Large intestine (tissue), 3 donors: ENCODE results near the gene IL18. TPM values are rescaled to one million over a fixed set of nuclear protein-coding genes. Genes with fewer than 3 reads are reported as not detected.
A peak's percentile ranks its signal among the peaks of the same experiment; 100 is the strongest.
"Not testable (repeated sequence)": the region's sequence is repeated elsewhere in the genome, so short reads cannot be mapped to it uniquely, and the experiment has no call there.

Source experiments
- DNase-seq, 2 donors: peaks; one replicate each; pipeline versions ENCODE4 v3.0.0 to v3.0.0-alpha.2; 2013
- H3K27ac ChIP-seq: one replicate; pipeline ENCODE4 v1.5.1; 2013; ENCODE audit warnings: low read length
- H3K27me3 ChIP-seq: 2 replicates; pipeline ENCODE4 v1.6.1; 2013; ENCODE audit warnings: low read length; ENCODE audit not compliant: control insufficient read depth, insufficient read depth
- H3K36me3 ChIP-seq: 2 replicates; pipeline ENCODE4 v1.6.1; 2013; ENCODE audit warnings: low read length; ENCODE audit not compliant: control insufficient read depth, insufficient read depth
- H3K4me1 ChIP-seq: one replicate; pipeline ENCODE4 v1.6.1; 2013; ENCODE audit warnings: low read length; ENCODE audit not compliant: control insufficient read depth, insufficient read depth
- H3K4me3 ChIP-seq: one replicate; pipeline ENCODE4 v1.5.1; 2013; ENCODE audit warnings: low read length
- H3K9me3 ChIP-seq: one replicate; pipeline ENCODE4 v1.6.1; 2013; ENCODE audit warnings: mild to moderate bottlenecking, low read depth, low read length, moderate library complexity; ENCODE audit not compliant: control insufficient read depth
- WGBS: methylation state at CpG from one replicate; pipeline ENCODE4 v1.1.5; 2013; ENCODE audit warnings: low lambda C conversion rate; ENCODE audit not compliant: insufficient coverage; 5-methylcytosine and 5-hydroxymethylcytosine counted together
- polyA plus RNA-seq: library from polyadenylated mRNA; unstranded; fragments of 120-200 nt; gene quantifications from one replicate; pipeline ENCODE4 v1.2.1, GENCODE V29; 2013

IL18 gene
- polyA plus RNA-seq, 1 donor: 60.7 TPM

DNA sequence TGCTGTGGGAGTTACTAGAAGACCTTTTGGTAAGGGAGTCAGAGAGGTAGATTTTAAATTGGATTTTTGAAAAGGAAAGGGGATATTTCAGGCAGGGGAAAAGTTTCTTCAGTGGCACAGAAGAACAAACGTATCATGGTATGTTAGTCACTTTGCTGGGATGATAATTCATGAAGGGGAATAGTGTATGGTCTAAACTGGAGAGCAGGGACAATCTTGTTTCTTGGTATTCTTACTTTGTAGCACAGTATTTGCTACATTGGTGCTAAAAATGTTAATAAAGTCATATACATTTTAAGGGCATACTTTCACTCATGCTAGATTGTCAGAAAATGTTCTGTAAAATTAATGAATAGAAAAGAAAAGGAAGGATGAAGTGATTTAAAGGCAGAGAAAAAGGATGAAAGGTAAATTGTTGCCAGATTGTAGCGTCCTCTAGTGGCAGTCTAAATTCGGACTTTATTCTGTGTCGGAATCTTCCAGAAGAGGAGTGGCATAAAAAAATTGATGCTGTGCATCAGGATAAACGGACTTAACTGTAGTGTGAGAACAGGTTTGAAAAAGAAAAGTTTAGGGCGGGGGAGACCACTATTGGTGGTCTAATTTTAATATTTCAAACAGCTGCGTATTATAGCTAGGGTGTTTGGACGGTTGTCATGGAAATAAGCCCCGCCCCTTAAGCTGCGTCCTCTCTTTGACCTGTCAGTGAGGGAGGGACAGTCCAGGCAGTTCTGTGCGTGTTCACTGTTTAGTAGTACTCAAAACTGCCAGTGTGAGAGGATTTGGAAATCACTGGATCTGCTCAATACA is 11.1 kb upstream of the IL18 start, which contains the start of gene BCO2:
BCO2 (plus strand) TSS at position 724 of the 810 bp plus-strand sequence. CDS start 90 bp downstream, outside the sequence.
- Histone ChIP-seq H3K36me3 (peaks cover 3% of the 10 kb centered on the region), H3K4me3 (peak within 1 kb of the TSS; percentile 36), H3K27ac (peak within 1 kb of the TSS; percentile 77), H3K9me3 (no peaks in the 10 kb centered on the region), H3K27me3 (no peaks in the 10 kb centered on the region), H3K4me1 (peaks cover 10% of the 10 kb centered on the region)
- WGBS: 60% methylated on average over 1 of the region's 11 CpGs
- DNase-seq: peak; percentile 79 to 84

DNA sequence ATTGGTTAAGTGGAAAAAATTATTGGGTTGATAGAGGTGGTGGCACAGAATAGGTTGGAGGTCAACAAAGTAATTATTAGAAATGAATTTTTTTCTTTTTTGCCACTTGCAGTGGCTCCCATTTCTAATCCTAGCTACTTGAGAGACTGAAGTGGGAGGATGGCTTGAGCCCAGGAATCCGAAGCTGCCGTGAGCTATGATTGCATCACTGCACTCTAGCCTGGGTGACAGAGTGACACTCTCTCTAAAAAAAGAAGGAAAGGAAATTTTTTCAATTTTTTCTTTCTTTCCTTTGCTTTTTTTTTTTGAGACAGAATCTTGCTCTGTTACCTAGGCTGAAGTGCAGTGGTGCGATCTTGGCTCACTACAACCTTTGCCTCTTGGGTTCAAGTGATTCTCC is 9.3 kb upstream of the IL18 start:
- Histone ChIP-seq H3K27me3 (no peaks in the 10 kb centered on the region), H3K4me1 (peaks cover 10% of the 10 kb centered on the region), H3K9me3 (no peaks in the 10 kb centered on the region), H3K27ac (no peak overlapping the region), H3K36me3 (no peaks in the 10 kb centered on the region), H3K4me3 (no peak overlapping the region)
- WGBS: 94% methylated on average over 3 of the region's 3 CpGs
- DNase-seq: no peak

DNA sequence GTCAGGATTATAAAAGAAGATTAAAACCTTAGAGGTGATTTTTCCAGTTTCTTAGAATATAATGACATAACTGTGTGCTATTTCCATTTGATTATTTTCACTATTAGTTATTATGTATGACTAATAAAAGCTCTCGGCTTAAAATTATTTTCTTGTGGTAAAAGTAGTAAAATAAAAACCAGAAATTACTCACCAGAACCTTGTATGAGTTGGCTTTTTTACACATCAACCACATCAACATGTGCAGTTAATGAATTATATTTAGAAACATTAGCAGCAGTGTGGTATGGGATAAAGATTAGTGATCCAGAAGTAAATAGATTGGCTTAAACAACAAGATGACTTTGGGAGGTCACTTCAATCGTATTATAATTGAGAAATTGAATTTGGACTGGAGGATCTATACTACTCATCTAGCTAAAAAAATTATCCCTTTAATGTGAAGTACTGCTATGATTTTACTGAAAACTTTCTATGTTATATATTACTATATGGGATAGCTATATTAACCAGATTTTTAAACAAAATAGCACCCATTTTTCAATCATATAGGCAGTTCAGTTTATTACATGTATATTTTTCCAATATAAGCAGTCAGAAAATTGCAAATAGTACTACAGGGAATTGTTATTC is 8.6 kb upstream of the IL18 start:
- DNase-seq: no peak
- H3K9me3 ChIP-seq: no peaks in the 10 kb centered on the region
- no peak overlapping the region for H3K27ac ChIP-seq
- H3K4me1 ChIP-seq: peaks cover 7% of the 10 kb centered on the region
- WGBS: 86% methylated on average over 1 of the region's 2 CpGs
- no peaks in the 10 kb centered on the region for H3K27me3 ChIP-seq
- H3K36me3 ChIP-seq: no peaks in the 10 kb centered on the region
- no peak overlapping the region for H3K4me3 ChIP-seq

DNA sequence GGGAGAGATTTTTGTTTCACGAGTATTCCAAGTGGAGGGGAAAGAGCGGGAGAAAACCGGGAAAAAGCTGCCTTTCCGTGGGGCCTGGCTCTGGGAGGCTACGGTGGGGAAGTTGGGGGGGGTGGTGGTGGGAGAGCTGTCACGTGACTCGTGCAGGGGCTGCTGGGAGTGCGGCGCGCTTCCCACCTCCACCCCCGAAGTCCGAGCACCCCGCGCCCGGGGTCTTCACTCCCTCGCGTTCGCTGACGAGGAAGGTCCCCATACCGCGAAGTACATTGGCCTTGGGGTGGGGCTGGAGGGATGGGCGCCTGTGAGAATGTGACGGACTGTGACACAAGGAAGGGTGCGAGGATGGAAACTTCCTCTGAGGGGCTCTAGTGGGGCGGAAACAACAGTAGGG is 3.3 kb upstream of the IL18 start, which contains the start of gene TEX12:
TEX12 (plus strand) TSS at position 228 of the 400 bp plus-strand sequence. CDS start 1,897 bp downstream, outside the sequence.
- H3K27me3 ChIP-seq: no peaks in the 10 kb centered on the region
- no peaks in the 10 kb centered on the region for H3K9me3 ChIP-seq
- peak within 1 kb of the TSS; percentile 70 for H3K27ac ChIP-seq
- no peak within 1 kb of the TSS for H3K4me3 ChIP-seq
- 89% methylated on average over 3 of the region's 25 CpGs for WGBS
- peaks cover 10% of the 10 kb centered on the region for H3K4me1 ChIP-seq
- DNase-seq: no peak
- H3K36me3 ChIP-seq: no peaks in the 10 kb centered on the region

DNA sequence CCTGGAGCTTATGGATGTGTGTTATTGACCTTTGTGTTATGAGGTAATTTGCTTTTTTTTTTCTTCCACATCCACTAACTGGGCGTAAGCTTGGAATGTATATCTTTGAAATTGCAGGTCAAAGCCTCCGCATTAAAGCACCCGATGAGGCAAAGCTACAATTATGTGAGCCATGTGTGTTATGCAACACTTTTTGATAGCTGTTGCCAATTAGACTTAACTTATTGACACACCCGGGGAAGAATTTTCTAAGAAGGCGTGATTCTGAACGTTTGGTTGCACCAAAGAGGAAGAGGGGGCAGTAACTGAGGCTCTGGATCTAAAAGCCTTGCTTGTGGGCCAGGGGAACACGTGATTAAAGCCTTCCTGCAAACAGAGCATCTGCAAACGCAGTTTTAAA is 2.7 kb upstream of the IL18 start:
- Histone ChIP-seq H3K4me1 (peaks cover 10% of the 10 kb centered on the region), H3K27ac (peak overlapping the region; percentile 70), H3K4me3 (no peak overlapping the region), H3K36me3 (no peaks in the 10 kb centered on the region), H3K9me3 (no peaks in the 10 kb centered on the region), H3K27me3 (no peaks in the 10 kb centered on the region)
- 52% methylated on average over 3 of the region's 8 CpGs for WGBS
- DNase-seq: peak; percentile 88 to 94

DNA sequence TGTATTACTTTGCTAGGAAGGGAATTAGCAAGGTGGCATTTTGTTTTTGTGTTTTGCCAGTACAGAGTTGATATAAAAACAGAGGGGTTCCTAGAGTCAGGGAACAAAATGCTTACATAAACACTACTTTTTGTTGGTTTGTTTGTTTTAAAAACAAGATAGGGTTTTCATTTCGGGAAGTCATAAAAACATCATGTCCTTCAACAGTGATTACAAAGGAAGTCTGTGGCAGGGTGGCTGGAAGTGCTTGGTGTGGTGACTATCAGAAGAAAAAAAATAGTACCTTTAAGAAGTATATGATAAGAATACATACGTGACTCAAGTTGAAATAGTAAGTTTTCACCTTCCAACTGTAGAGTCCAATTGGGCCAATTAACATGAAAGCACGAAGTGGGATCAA is 1.2 kb upstream of the IL18 start:
- peak in 1 of 2 donors; percentile 26 for DNase-seq
- Histone ChIP-seq H3K4me1 (peaks cover 10% of the 10 kb centered on the region), H3K9me3 (no peaks in the 10 kb centered on the region), H3K27me3 (no peaks in the 10 kb centered on the region), H3K4me3 (no peak overlapping the region), H3K27ac (peak overlapping the region; percentile 70), H3K36me3 (no peaks in the 10 kb centered on the region)
- 23% methylated on average over 2 of the region's 3 CpGs for WGBS

DNA sequence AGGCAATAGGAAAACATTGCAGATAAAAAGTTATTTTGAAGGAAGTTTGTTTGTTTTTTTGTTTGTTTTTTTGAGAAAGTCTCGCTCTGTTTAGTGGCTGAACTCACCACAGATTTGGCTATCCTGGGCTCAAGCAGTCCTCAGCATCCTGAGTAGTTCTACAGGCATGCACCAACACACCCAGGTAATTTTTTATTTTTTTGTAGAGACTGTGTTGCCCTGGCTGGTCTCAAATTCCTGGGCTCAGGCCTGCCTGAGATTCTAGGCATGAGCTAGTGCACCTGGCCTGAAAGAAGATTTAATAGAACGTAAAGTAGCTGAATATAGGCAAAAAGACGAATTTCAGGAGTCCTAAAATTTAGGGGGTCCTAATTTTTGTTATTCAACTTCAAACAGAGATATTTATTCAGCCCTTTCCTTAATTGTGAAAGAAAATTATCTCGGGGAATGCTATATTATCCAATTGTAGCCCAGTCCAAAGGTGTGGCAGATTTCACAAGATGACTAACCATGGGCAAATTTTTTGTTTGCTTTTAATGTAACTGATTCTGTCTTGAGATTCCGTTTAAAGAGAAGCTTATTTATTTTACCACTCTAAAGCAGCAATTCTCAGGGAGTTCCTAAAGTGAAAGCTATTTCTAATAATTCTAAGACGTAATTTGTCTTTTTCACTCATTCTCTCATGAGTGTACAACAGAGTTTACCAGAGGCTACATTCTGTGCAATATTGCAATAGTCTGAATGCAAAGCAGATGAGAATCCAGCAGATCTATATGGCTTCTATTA is 940 bp downstream of the IL18 start:
- H3K27ac ChIP-seq: peak overlapping the region; percentile 70
- peak; percentile 21 to 59 for DNase-seq
- H3K9me3 ChIP-seq: no peaks in the 10 kb centered on the region
- no peaks in the 10 kb centered on the region for H3K27me3 ChIP-seq
- peaks cover 10% of the 10 kb centered on the region for H3K4me1 ChIP-seq
- H3K4me3 ChIP-seq: peak overlapping the region; percentile 47
- WGBS: 21% methylated on average over 2 of the region's 6 CpGs
- no peaks in the 10 kb centered on the region for H3K36me3 ChIP-seq

DNA sequence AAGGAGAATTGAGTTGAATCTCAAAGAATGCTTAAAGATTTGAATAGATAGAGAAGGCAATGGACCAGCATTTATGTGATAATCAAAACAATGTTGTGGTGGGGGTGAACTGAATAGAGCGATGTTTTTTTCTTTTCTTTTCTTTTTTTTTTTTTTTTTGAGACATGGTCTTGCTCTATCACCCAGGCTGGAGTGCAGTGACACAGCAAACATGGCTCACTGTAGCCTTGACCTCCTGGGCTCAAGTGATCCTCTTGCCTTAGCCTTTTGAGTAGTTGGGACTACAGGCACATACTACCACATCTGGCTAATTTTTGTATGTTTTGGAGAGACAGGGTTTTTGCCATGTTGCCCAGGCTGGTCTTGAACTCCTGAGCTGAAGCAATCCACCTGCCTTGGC is 1.7 kb downstream of the IL18 start:
- not testable (repeated sequence) for H3K27ac ChIP-seq, H3K4me1 ChIP-seq, DNase-seq, H3K27me3 ChIP-seq, H3K9me3 ChIP-seq, H3K4me3 ChIP-seq, H3K36me3 ChIP-seq
- WGBS: no CpG with 5 or more reads among the region's 1 CpG

DNA sequence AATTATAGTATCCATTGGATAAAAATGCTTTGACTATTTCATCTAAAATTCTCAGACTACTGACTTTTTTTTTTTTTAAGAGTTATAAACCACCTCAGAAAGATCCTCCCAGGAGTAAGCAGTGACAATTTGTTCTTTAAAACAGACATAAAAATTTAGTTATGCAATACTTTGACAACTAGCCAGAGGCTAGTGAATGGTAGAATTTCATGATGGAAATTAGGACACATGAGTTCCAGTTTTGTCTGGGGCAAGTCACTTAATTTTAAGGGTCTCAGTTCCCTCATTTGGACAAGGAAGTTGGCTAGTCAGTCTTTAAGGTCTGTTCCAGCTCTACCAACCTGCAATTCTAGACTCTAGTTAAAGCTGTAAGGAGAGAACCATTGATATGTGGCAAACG is 2.9 kb downstream of the IL18 start:
- no peak for DNase-seq
- Histone ChIP-seq H3K4me1 (peaks cover 3% of the 10 kb centered on the region), H3K9me3 (no peaks in the 10 kb centered on the region), H3K27ac (no peak overlapping the region), H3K27me3 (no peaks in the 10 kb centered on the region), H3K36me3 (no peaks in the 10 kb centered on the region), H3K4me3 (no peak overlapping the region)
- no CpG with 5 or more reads among the region's 1 CpG for WGBS
